H9 (cell line): ENCODE measurements around the gene FARP2. TPM values are rescaled to one million over a fixed set of nuclear protein-coding genes. Genes with fewer than 3 reads are reported as not detected.

Experiments
- DNase-seq: peaks from one replicate; pipeline ENCODE4 v3.0.0-alpha.2; 2017
- H2AFZ ChIP-seq: one replicate; pipeline ENCODE4 v1.6.1; 2013; ENCODE audit warnings: mild to moderate bottlenecking, low read length, control low read depth, moderate library complexity
- H2AK5ac ChIP-seq: 2 replicates; pipeline ENCODE4 v1.6.1; 2013; ENCODE audit warnings: low read length, control low read depth, mixed read lengths; ENCODE audit not compliant: insufficient read length
- H2BK120ac ChIP-seq: one replicate; pipeline ENCODE4 v1.6.1; 2013; ENCODE audit warnings: low read depth, mild to moderate bottlenecking, low read length, control low read depth, inconsistent platforms; ENCODE audit not compliant: poor library complexity, severe bottlenecking
- H2BK12ac ChIP-seq: 2 replicates; pipeline ENCODE4 v1.6.1; 2013; ENCODE audit warnings: low read length, control low read depth, mixed read lengths, low read depth; ENCODE audit not compliant: insufficient read length
- H2BK15ac ChIP-seq: 2 replicates; pipeline ENCODE4 v1.6.1; 2013; ENCODE audit warnings: low read depth, low read length, control low read depth
- H2BK20ac ChIP-seq: one replicate; pipeline ENCODE4 v1.6.1; 2013; ENCODE audit warnings: low read depth, mild to moderate bottlenecking, low read length, control low read depth, inconsistent platforms; ENCODE audit not compliant: poor library complexity, severe bottlenecking
- H2BK5ac ChIP-seq: 2 replicates; pipeline ENCODE4 v1.6.1; 2013; ENCODE audit warnings: low read length, control low read depth, mixed read lengths; ENCODE audit not compliant: insufficient read length
- H3K14ac ChIP-seq: 2 replicates; pipeline ENCODE4 v1.6.1; 2013; ENCODE audit warnings: low read length, control low read depth; ENCODE audit not compliant: insufficient read depth
- H3K18ac ChIP-seq: 2 replicates; pipeline ENCODE4 v1.6.1; 2013; ENCODE audit warnings: low read depth, mild to moderate bottlenecking, mixed read lengths, low read length, control low read depth; ENCODE audit not compliant: insufficient read length
- H3K23ac ChIP-seq: 2 replicates; pipeline ENCODE4 v1.6.1; 2013; ENCODE audit warnings: low read length, control low read depth, mixed read lengths, low read depth; ENCODE audit not compliant: insufficient read length
- H3K23me2 ChIP-seq: 2 replicates; pipeline ENCODE4 v1.6.1; 2013; ENCODE audit warnings: low read depth, mild to moderate bottlenecking, mixed read lengths, low read length, control low read depth; ENCODE audit not compliant: insufficient read length, poor library complexity, severe bottlenecking
- H3K27ac ChIP-seq: 2 replicates; pipeline ENCODE4 v1.5.1; 2013; ENCODE audit warnings: low read length, control low read depth, mixed read lengths, low read depth; ENCODE audit not compliant: insufficient read length
- H3K27me3 ChIP-seq: 2 replicates; pipeline ENCODE4 v1.6.1; 2013; ENCODE audit warnings: low read length, control low read depth, inconsistent platforms; ENCODE audit not compliant: insufficient read depth
- H3K4ac ChIP-seq: 2 replicates; pipeline ENCODE4 v1.6.1; 2013; ENCODE audit warnings: low read depth, mild to moderate bottlenecking, control low read depth, inconsistent platforms, low read length, moderate library complexity
- H3K4me1 ChIP-seq: 2 replicates; pipeline ENCODE4 v1.6.1; 2013; ENCODE audit warnings: low read length, control low read depth, inconsistent platforms; ENCODE audit not compliant: insufficient read depth
- H3K4me2 ChIP-seq: 2 replicates; pipeline ENCODE4 v1.6.1; 2013; ENCODE audit warnings: low read length, control low read depth, mixed read lengths; ENCODE audit not compliant: insufficient read length, insufficient read depth
- H3K56ac ChIP-seq: 2 replicates; pipeline ENCODE4 v1.6.1; 2013; ENCODE audit warnings: low read depth, mild to moderate bottlenecking, mixed read lengths, low read length, control low read depth; ENCODE audit not compliant: insufficient read length
- H3K79me1 ChIP-seq: 2 replicates; pipeline ENCODE4 v1.6.1; 2013; ENCODE audit warnings: low read depth, mild to moderate bottlenecking, moderate library complexity, low read length, control low read depth, inconsistent platforms; ENCODE audit not compliant: insufficient read depth, poor library complexity, severe bottlenecking
- H3K79me2 ChIP-seq: 2 replicates; pipeline ENCODE4 v1.6.1; 2013; ENCODE audit warnings: low read length, control low read depth, inconsistent platforms; ENCODE audit not compliant: insufficient read depth
- H3K9ac ChIP-seq: 2 replicates; pipeline ENCODE4 v1.6.1; 2013; ENCODE audit warnings: low read length, control low read depth, mixed read lengths; ENCODE audit not compliant: insufficient read length; ENCODE audit errors: extremely low read depth
- H3K9me3 ChIP-seq: one replicate; pipeline ENCODE4 v1.6.1; 2013; ENCODE audit warnings: low read depth, low read length, inconsistent platforms; ENCODE audit not compliant: control insufficient read depth
- H3T11ph ChIP-seq: one replicate; pipeline ENCODE4 v1.6.1; 2013; ENCODE audit warnings: mild to moderate bottlenecking, low read length, control low read depth, inconsistent platforms
- H4K20me1 ChIP-seq: one replicate; pipeline ENCODE4 v1.6.1; 2013; ENCODE audit not compliant: control insufficient read depth, insufficient read length, insufficient read depth
- H4K5ac ChIP-seq: 2 replicates; pipeline ENCODE4 v1.6.1; 2013; ENCODE audit warnings: low read depth, mild to moderate bottlenecking, mixed read lengths, low read length, control low read depth; ENCODE audit not compliant: insufficient read length
- H4K8ac ChIP-seq: replicated peaks from 2 replicates; pipeline ENCODE4 v1.6.1; 2013; ENCODE audit warnings: low read length, control low read depth, mixed read lengths, low read depth; ENCODE audit not compliant: insufficient read length
- H4K91ac ChIP-seq: 2 replicates; pipeline ENCODE4 v1.6.1; 2013; ENCODE audit warnings: low read depth, mild to moderate bottlenecking, moderate library complexity, mixed read lengths, low read length, control low read depth; ENCODE audit not compliant: insufficient read length
- H3K27ac Mint-ChIP-seq, 3 experiments: 2 replicates in 2 of 3; 3 replicates in 1 of 3; pipeline ENCODE4 v1.8.0; 2020 to 2021; ENCODE audit warnings: mixed read lengths in 3 of 3, mild to moderate bottlenecking in 1 of 3, moderate library complexity in 1 of 3
- H3K27me3 Mint-ChIP-seq: 2 replicates; pipeline ENCODE4 v1.8.0; 2021; ENCODE audit warnings: low read depth, mild to moderate bottlenecking, moderate library complexity, mixed read lengths
- H3K36me3 Mint-ChIP-seq, 3 experiments: 2 replicates in 2 of 3; 3 replicates in 1 of 3; pipeline ENCODE4 v1.8.0; 2020 to 2021; ENCODE audit warnings: low read depth in 3 of 3, mixed read lengths in 3 of 3; ENCODE audit not compliant: insufficient read depth in 1 of 3
- H3K4me1 Mint-ChIP-seq, 2 experiments: 2 replicates each; pipeline ENCODE4 v1.8.0; 2020; ENCODE audit warnings: mixed read lengths in 2 of 2
- H3K4me3 Mint-ChIP-seq, 2 experiments: 2 replicates in 1 of 2; 3 replicates in 1 of 2; pipeline ENCODE4 v1.8.0; 2020 to 2021; ENCODE audit warnings: mild to moderate bottlenecking in 2 of 2, mixed read lengths in 2 of 2, moderate library complexity in 1 of 2
- H3K9me3 Mint-ChIP-seq, 2 experiments: 2 replicates in 1 of 2; 3 replicates in 1 of 2; pipeline ENCODE4 v1.8.0; 2020; ENCODE audit warnings: mild to moderate bottlenecking in 2 of 2, mixed read lengths in 2 of 2, moderate library complexity in 1 of 2
- WGBS: extraction: QIAGEN DNeasy Blood & Tissue Kit; methylation state at CpG from one replicate; pipeline ENCODE4 v1.1.7; 2013; ENCODE audit warnings: missing lambda C conversion rate, low lambda C conversion rate, mixed read lengths; ENCODE audit not compliant: insufficient read length; ENCODE audit errors: extremely low coverage; 5-methylcytosine and 5-hydroxymethylcytosine counted together
- total RNA-seq: library from RNA; stranded (reverse); gene quantifications from 2 replicates; pipeline ENCODE4 v1.2.1, GENCODE V29; 2021
- TF ChIP-seq, protein P1 (sequence below): fragments of 200-600 bp; sonication (generic); conservative IDR thresholded peaks from 3 replicates; pipeline ENCODE4 v1.8.0; 2021; ENCODE audit warnings: antibody characterized with exemption, mild to moderate bottlenecking

The FARP2 gene
- total RNA-seq, 1 experiment from 2014 or later = 33.9 TPM

DNA sequence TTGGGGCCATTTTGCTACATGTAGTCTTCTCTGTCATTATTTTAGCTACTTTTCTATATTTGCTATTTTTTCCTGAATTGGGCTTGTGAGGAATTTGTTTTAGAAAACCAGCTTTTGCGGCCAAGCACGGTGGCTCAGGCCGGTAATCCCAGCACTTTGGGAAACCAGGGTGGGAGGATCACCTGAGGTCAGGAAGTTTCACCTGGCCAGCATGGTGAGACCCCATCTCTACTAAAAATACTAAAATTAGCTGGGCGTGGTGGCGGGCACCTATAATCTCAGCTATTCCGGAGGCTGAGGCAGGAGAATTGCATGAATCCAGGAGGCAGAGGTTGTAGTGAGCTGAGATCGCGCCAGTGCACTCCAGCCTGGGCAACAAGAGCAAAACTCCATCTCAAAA is 35.7 kb upstream of the FARP2 start:
- Mint-ChIP-seq H3K27ac (peak overlapping the region in 1 of 3 experiments; percentile 26; a peak in 4 of 7 replicates), H3K9me3 (no peaks in the 10 kb centered on the region; a peak in 1 of 5 replicates), H3K36me3 (peaks cover 9 to 35% (median 34%) of the 10 kb centered on the region in 3 experiments; a peak in 6 of 7 replicates), H3K4me1 (peaks cover 59 to 62% of the 10 kb centered on the region in 2 experiments), H3K27me3 (no peaks in the 10 kb centered on the region), H3K4me3 (peak overlapping the region; percentile 8 to 29; a peak in 4 of 5 replicates)
- no peak overlapping the region for H2BK12ac ChIP-seq
- H3K9ac ChIP-seq = no peak overlapping the region
- H4K5ac ChIP-seq = no peak overlapping the region
- peaks cover 75% of the 10 kb centered on the region for H3K79me2 ChIP-seq
- H3K23ac ChIP-seq = no peak overlapping the region
- no peak overlapping the region for H3K14ac ChIP-seq
- WGBS = no CpG with 5 or more reads among the region's 8 CpGs
- no peaks in the 10 kb centered on the region for H3K9me3 ChIP-seq
- no peak overlapping the region for H2AK5ac ChIP-seq
- H3K4ac ChIP-seq = no peak overlapping the region
- H3K56ac ChIP-seq = no peak overlapping the region
- H2AFZ ChIP-seq = no peak overlapping the region
- H3K4me1 ChIP-seq = peaks cover 3% of the 10 kb centered on the region
- H2BK15ac ChIP-seq = no peak overlapping the region
- no peak for DNase-seq
- no peaks in the 10 kb centered on the region for H3K27me3 ChIP-seq
- peaks cover 7% of the 10 kb centered on the region for H3K79me1 ChIP-seq
- no peak overlapping the region for H2BK120ac ChIP-seq
- H4K8ac ChIP-seq = no peak overlapping the region
- no peak overlapping the region for H4K91ac ChIP-seq
- no peak overlapping the region for H3K27ac ChIP-seq
- no peak overlapping the region for H3K4me2 ChIP-seq
- TF ChIP-seq, protein P1, sequence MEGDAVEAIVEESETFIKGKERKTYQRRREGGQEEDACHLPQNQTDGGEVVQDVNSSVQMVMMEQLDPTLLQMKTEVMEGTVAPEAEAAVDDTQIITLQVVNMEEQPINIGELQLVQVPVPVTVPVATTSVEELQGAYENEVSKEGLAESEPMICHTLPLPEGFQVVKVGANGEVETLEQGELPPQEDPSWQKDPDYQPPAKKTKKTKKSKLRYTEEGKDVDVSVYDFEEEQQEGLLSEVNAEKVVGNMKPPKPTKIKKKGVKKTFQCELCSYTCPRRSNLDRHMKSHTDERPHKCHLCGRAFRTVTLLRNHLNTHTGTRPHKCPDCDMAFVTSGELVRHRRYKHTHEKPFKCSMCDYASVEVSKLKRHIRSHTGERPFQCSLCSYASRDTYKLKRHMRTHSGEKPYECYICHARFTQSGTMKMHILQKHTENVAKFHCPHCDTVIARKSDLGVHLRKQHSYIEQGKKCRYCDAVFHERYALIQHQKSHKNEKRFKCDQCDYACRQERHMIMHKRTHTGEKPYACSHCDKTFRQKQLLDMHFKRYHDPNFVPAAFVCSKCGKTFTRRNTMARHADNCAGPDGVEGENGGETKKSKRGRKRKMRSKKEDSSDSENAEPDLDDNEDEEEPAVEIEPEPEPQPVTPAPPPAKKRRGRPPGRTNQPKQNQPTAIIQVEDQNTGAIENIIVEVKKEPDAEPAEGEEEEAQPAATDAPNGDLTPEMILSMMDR = no peak
- no peak overlapping the region for H3K18ac ChIP-seq
- H2BK5ac ChIP-seq = no peak overlapping the region
- no peak overlapping the region for H2BK20ac ChIP-seq
- H4K20me1 ChIP-seq = no peaks in the 10 kb centered on the region
- no peak overlapping the region for H3T11ph ChIP-seq
- peaks cover 9% of the 10 kb centered on the region for H3K23me2 ChIP-seq
